PC-3 (cell line): ENCODE results near the gene SLC6A1.

ENCODE experiments used
- CTCF ChIP-seq: fragments of 300-600 bp; sonication (generic); conservative IDR thresholded peaks from 2 replicates; pipeline ENCODE4 v1.5.1; 2017; ENCODE audit warnings: antibody characterized with exemption, low read depth, mild to moderate bottlenecking, low read length
- EZH2 ChIP-seq: fragments of 300-600 bp; sonication (generic); IDR thresholded peaks from one replicate; pipeline ENCODE4 v1.6.1; 2017; ENCODE audit warnings: antibody characterized with exemption, mild to moderate bottlenecking, low read length; ENCODE audit not compliant: unreplicated experiment
- EZH2phosphoT487 ChIP-seq: fragments of 300-600 bp; sonication (generic); IDR thresholded peaks from 2 replicates; pipeline ENCODE4 v1.6.1; 2018; ENCODE audit warnings: mild to moderate bottlenecking, antibody characterized with exemption, low read length, borderline replicate concordance

DNA sequence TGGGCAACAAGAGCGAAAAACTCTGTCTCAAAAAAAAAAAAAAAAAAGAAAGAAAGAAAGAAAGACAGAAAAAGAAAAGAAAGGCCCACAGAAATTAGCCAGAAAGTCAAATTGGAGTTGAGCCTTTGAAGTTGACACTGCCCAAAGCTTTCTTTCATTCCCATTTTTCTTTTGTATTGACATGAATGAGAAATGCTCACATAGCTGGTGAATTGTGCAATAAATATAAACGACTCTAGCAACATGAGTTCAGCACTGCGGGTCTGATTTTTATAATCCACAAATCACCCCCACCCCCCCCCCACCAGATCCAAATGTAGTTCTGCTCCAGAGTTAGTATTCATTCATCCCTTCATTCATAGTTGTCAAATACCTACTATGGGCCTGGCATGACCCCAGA lies 37.4 kb downstream of the SLC6A1 start:
- TF ChIP-seq EZH2 (no peak), CTCF (no peak), EZH2phosphoT487 (no peak)
